Measurements from ENCODE around the gene PEX26.
"Not testable (repeated sequence)": the region's sequence is repeated elsewhere in the genome, so short reads cannot be mapped to it uniquely, and the experiment has no call there.

Gene PEX26

GRCh38 chr22:18077639-18078328 is at the start of gene PEX26:
PEX26 (plus strand) TSS chr22:18077990; CDS start chr22:18078377, 387 bp downstream.
- DNase-seq (ENCODE audit: low spot score) = peak; percentile 95

DNA sequence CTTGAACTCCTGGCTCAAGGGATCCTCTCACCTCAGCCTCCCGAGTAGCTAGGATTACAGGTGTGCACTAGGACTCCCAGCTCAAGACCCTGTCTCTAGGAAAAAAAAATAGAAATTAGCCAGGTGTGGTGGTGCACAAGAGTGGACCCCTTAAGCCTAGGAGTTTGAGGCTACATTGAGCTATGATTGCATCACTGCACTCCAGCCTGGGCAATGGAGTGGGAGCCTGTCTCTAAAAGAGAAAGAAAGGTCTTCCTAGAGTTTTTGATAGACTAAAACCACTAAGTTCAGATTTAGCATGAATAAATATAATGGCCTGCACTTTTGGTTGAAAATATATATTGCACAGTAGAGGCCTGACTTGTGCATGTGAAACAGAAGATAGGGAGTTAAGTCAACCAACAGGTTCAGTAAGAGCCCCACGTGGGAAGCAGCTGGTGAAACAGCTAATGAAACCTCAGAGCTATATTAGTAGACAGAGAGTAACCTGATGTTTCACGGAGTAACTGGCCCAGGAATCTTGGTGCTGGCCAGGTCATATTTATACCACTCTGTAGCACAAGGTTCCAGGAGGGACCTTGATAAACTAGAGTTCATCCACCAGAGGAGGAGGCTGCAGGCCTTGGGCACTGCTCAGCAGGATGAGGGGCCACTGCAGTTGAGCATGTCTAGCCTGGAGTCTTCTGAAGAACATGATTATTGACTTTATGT is 48.8 kb upstream of the PEX26 start:
- no peak for DNase-seq (ENCODE audit: low spot score)

DNA sequence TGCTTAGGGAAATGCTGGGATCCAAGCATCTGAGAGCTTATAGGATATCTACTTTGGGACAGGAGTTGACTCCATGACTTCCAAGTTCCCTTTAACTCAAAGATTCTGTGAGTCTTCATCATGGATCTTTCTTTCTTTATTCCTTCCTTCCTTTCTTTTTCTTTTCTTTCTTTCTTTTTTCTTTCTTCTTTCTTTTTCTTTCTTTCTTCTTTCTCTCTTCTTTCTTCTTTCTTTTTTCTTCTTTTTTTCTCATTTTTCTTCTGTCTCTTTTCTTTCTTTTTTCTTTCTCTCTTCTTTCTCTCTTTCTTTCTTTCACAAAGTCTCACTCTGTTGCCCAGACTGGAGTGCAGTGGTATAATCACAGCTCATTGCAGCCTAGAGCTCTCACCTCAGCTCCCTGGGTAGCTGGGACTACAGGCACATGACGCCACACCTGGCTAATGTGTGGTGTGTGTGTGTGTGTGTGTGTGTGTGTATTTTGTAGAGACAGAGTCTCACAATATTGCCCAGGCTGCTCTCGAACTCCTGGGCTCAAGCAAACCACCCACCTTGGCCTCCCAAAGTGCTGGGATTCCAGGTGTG is 48.0 kb upstream of the PEX26 start:
- DNase-seq (ENCODE audit: low spot score) = no peak

DNA sequence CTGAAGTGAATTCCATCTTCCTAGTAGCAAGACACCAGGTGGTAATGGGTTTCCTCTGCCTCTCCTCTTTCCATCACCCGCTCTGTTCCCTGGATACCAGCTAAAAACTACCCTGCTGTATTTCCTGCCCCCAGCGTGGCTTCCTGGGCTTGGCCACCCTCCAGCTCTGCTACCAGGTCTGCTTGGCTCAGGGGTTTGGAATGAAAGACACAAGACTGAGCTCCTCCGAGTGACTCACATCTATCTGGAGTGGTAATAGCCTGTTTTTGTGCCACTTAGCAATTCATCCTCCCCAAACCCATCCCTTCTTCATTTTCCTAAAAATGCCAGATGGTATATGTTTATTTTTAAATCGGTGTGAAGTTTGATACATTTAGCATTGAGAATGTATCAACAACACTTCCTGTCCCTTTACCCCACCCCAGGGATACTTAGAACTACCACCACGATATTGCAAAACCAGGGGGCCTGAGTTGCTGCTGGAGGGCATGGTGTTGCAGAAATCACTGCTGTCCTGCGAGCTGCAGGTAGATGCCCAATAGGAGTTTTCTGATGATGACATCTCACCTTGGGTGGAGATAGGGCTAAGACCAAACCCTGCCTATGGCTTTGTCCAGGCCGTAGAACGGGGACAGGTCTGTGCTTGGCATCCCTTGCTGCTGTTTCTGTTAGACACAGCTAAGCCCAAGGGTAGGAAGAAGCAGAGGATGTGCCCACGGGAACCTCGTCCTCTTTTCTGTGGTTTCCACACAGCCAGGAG is 45.9 kb upstream of the PEX26 start:
- peak; percentile 85 for DNase-seq (ENCODE audit: low spot score)

DNA sequence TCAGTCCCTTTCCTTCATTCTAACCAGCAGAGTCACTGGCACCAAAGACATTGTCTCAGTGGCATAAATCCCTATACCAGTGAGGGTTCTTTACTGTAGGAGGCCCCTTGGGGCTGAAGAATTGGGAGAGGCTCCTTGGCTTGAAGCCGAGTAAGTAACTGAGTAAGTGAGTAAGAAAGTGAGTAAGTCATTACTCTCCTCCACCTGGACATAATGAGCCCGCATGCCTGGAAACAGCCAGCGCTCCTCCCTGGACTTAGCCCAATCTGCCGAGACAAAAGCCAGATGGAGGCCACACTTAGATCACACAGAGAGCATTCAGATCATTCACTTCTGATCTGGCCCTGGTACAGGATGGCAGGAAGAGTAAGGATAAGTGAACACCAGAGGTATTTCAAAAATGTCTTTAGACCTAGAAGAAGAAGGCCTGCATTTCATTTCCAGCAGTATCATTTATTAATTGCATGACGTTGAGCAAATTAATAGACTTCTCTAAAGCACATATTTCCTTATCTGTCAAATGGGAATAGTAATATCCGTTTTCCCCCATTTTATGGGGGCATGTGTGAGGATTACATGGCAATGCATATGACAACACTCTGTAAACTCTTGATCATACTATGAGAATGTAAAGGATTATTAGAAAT is 45.2 kb upstream of the PEX26 start:
- no peak for DNase-seq (ENCODE audit: low spot score)

GRCh38 chr22:18033204-18033998 is 44.4 kb upstream of the PEX26 start:
- no peak for DNase-seq (ENCODE audit: low spot score)

- DNase-seq (ENCODE audit: low spot score) = no peak
Measured at GRCh38 chr22:18034076-18034475, 43.7 kb upstream of the PEX26 start.

GRCh38 chr22:18035751-18036150 is 42.0 kb upstream of the PEX26 start:
- no peak for DNase-seq (ENCODE audit: low spot score)

- not testable (repeated sequence) for DNase-seq (ENCODE audit: low spot score)
Measured at GRCh38 chr22:18040898-18041297, 36.9 kb upstream of the PEX26 start.

DNA sequence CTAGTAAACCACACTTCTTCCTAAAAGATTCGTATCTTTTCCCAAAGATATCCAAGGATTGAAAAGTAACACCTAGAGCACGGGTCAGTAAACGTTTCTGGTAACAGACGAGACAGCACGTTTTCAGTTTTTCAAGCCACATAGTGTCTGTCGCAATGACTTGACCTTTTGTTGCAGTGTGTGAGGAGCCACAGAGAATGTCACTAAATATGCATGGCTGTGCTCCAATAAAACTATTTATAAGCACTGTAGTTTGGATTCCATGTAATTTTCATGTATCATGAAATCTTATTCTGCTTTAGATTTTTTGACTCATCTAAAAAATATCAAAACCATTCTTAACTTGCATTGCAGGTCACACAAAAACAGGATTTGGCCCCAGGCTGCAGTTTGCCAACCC is 35.1 kb upstream of the PEX26 start:
- DNase-seq (ENCODE audit: low spot score) = no peak

DNA sequence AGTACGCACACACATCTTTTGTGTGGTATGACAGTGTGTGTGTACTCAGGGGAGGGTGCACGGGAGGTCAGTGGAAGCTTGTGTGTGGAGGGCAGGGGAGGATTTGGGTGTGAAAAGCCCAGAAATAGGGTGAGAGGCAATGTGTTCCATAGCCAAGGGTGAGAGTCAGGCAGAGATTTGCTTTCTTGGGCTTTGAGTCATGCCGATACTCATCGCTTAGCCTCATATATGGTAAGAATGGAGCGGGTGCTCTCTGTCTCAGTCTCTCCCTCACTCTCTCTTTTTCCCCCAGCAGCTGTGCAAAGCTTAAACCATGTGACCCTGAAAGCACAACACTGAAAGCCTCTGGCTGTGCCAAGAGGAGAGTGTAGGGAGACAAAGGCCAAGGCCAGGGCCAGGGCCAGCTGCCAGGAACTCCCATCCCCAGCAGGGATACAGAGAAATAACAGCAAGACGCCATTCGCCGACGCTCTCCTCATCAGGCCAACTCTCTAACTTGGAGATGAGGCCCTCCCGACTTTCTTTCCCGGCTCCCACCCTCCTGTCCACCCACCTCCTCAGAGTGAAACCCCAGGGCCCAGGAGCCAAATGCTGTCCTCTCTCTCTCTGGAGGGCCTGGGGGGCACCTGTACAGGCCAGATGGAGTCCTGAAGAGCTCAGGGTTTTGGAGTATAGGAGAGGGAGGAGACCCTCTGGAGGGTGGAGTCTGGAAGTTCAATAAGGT is 33.1 kb upstream of the PEX26 start:
- no peak for DNase-seq (ENCODE audit: low spot score)

DNA sequence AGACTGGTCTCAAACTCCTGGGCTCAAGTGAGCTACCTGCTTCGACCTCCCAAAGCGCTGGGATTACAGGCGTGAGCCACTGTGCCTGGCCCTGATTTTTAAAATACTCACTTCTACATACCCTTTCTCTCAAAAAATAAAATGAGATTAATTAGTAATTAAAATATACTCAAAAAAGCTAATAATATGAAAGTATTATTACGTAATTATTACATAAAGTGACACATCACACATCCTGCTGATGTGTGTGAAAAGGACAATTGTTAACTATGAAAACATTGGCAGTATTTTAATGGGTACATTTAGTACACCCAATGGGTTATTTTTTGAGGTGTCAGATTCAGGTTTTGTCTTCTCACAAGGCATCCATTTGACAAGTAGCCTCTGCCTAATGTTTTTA is 32.0 kb upstream of the PEX26 start:
- DNase-seq (ENCODE audit: low spot score) = no peak

- DNase-seq (ENCODE audit: low spot score) = no peak
Measured at GRCh38 chr22:18048041-18048440, 29.7 kb upstream of the PEX26 start.

- no peak for DNase-seq (ENCODE audit: low spot score)
Measured at GRCh38 chr22:18048441-18048898, 29.3 kb upstream of the PEX26 start.

GRCh38 chr22:18050065-18050464 is 27.7 kb upstream of the PEX26 start:
- no peak for DNase-seq (ENCODE audit: low spot score)

DNA sequence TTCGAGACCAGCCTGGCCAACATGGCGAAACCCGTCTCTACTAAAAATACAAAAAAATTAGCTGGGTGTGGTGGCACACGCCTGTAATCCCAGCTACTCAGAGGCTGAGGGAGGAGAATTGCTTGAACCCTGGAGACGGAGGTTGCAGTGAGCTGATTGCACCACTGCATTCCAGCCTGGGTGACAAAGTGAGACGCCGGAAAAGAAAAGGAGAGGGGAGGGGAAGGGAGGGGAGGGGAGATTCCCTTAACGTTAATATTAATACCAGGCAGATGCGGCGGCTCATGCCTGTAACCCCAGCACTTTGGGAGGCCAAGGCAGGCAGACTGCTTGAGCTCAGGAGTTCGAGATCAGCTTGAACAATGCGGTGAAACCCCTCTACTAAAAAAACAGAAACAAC is 26.7 kb upstream of the PEX26 start:
- DNase-seq (ENCODE audit: low spot score) = not testable (repeated sequence)

- DNase-seq (ENCODE audit: low spot score) = not testable (repeated sequence)
Measured at GRCh38 chr22:18053216-18053946, 24.4 kb upstream of the PEX26 start.

DNA sequence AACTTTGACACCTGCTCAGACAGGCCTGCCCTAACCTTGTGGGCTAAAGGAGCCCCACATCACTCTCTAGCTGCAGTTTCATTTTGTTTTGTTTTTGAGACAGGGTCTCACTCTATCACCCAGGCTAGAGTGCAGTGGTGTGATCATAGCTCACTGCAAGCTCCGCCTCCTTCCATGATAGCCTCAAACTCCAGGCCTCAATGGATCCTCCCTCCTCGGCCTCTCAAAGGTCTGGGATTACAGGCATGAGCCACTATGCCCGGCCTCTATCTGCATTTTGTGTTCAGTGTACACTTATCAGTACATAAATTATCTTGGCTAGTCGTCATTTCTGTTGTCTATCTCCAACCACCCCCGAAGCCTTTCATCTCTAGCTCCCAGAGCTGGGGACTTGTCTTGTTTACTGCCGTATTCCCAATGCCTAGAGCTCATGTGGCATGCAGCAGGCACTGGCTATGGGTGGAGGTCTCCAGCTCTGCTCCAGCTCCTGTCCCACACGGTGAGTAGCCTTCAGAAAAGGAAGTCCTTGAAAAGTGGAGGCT is 22.1 kb upstream of the PEX26 start:
- DNase-seq (ENCODE audit: low spot score) = no peak

- DNase-seq (ENCODE audit: low spot score) = peak; percentile 87
Measured at GRCh38 chr22:18056161-18056666, 21.6 kb upstream of the PEX26 start.
